GM12874 (cell line): Measurements from ENCODE around the gene DDX19B.

ENCODE experiments used
- TF ChIP-seq, protein P1 (sequence below): IDR thresholded peaks from 2 replicates; pipeline ENCODE4 v1.5.1; 2011; ENCODE audit warnings: low read depth, mild to moderate bottlenecking, control low read depth, low read length, moderate library complexity; ENCODE audit not compliant: insufficient read depth

DDX19B gene

DNA sequence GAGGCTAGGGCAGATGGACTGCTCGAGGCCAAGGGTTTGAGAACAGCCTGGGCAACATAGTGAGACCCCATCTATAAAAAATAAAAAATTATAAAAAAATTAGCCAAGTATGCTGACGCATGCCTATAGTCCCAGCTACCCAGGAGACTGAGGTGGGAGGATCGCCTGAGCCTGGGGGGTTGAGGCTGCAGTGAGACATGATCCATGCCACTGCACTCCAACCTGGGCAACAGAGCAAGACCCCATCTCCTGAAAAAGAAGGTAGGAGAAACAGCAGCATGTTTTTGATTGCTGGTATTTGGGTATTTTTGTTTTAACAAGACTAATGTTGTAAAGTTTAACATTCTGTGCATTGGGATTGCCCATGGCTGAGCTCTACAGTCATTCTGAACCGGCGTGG is 38.8 kb downstream of the DDX19B start:
- TF ChIP-seq, protein P1, sequence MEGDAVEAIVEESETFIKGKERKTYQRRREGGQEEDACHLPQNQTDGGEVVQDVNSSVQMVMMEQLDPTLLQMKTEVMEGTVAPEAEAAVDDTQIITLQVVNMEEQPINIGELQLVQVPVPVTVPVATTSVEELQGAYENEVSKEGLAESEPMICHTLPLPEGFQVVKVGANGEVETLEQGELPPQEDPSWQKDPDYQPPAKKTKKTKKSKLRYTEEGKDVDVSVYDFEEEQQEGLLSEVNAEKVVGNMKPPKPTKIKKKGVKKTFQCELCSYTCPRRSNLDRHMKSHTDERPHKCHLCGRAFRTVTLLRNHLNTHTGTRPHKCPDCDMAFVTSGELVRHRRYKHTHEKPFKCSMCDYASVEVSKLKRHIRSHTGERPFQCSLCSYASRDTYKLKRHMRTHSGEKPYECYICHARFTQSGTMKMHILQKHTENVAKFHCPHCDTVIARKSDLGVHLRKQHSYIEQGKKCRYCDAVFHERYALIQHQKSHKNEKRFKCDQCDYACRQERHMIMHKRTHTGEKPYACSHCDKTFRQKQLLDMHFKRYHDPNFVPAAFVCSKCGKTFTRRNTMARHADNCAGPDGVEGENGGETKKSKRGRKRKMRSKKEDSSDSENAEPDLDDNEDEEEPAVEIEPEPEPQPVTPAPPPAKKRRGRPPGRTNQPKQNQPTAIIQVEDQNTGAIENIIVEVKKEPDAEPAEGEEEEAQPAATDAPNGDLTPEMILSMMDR = no peak

GRCh38 chr16:70341600-70341999 is 42.6 kb downstream of the DDX19B start:
- TF ChIP-seq, protein P1 = no peak

DNA sequence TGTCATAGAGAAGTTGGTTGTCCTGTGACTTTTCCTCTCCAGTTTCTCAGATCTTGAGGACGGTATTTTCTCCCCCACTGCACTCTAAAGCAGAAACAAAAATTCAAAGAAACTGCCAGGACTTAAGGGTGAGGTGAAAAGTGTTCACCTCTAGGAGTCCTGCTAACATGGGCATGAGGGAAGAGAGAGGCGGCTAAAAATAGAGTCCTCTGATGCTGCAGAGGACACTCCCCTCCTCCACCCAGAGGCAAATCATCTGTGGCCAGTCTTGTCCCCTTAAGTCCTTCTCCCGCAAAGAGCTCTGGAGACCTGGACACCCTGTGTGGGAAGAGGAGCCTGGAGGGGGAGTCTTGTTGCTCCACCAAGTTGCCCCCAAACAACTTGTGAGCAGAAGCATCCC is 43.0 kb downstream of the DDX19B start:
- TF ChIP-seq, protein P1 = no peak

GRCh38 chr16:70345840-70346239 is 46.9 kb downstream of the DDX19B start:
- TF ChIP-seq, protein P1 = no peak

DNA sequence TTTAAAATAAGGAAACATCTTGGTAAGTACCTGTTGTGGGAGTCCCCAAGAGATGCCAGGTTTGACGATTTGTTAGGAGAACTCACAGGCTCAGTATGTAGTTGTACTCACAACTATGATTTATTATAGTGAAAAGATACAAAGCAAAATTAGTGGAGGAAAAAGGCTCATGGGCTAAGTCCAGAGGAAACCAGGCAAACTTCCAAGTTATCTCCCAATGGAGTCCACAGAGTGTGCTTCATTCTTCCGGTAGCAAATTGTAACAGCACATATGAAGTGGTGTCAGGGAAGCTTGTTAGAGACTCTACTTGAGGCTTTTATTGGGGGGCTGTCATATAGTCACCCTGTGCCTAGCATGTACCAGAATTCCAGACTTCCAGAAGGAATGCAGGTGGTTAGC is 50.0 kb downstream of the DDX19B start:
- TF ChIP-seq, protein P1 = no peak

- TF ChIP-seq, protein P1 = no peak
These were observed 50.8 kb downstream of the DDX19B start for GRCh38 chr16:70349783-70350182.

- TF ChIP-seq, protein P1 = no peak
These were observed 60.6 kb downstream of the DDX19B start for GRCh38 chr16:70359552-70359951.

- TF ChIP-seq, protein P1 = no peak
These were observed 65.4 kb downstream of the DDX19B start for GRCh38 chr16:70364399-70364798.
